PFSK-1 (cell line): ENCODE measurements around the gene ZBTB43.

Source experiments
- FOXP2 ChIP-seq: optimal IDR thresholded peaks from 2 replicates; pipeline ENCODE3; 2011; ENCODE audit warnings: borderline replicate concordance, control low read depth, inconsistent platforms; ENCODE audit not compliant: insufficient read depth; ENCODE audit errors: extremely low read length, extremely low read depth
- POLR2AphosphoS5 ChIP-seq: IDR thresholded peaks from 2 replicates; pipeline ENCODE4 v1.6.1; 2012; ENCODE audit warnings: low read depth, mild to moderate bottlenecking, control low read depth, low read length, moderate library complexity
- TAF1 ChIP-seq: IDR thresholded peaks from 2 replicates; pipeline ENCODE4 v1.6.1; 2012; ENCODE audit warnings: low read length, control low read depth, borderline replicate concordance; ENCODE audit not compliant: insufficient read depth

GRCh38 chr9:126797903-126798302 is 6.9 kb upstream of the ZBTB43 start:
- TF ChIP-seq POLR2AphosphoS5: no peak
- no peak for TF ChIP-seq TAF1
- no peak for TF ChIP-seq FOXP2
